ENCODE measurements around the gene PRX. TPM values are rescaled to one million over a fixed set of nuclear protein-coding genes. Genes with fewer than 3 reads are reported as not detected.

PRX gene
- total RNA-seq, 1 experiment from 2014 or later, result 4.8 TPM

GRCh38 chr19:40358773-40359172 is 54.4 kb downstream of the PRX start:
- Histone ChIP-seq H3K4me2 (ENCODE audit: low read length) (no peak overlapping the region), H3K4me1 (ENCODE audit: control insufficient read depth in 1 of 2, insufficient read depth in 2 of 2, low read length in 2 of 2) (no peaks in the 10 kb centered on the region), H3K9ac (ENCODE audit: low read length) (no peak overlapping the region), H3K9me2 (ENCODE audit: insufficient read depth) (no peaks in the 10 kb centered on the region), H3K4me3 (replicated peaks in 1 of 2; ENCODE audit: low read depth in 1 of 2, low read length in 2 of 2) (no peak overlapping the region), H3K27me3 (ENCODE audit: insufficient read depth, low read length) (no peaks in the 10 kb centered on the region), H4K20me1 (ENCODE audit: insufficient read depth) (no peaks in the 10 kb centered on the region), H3K27ac (ENCODE audit: low read depth, low read length) (no peak overlapping the region), H2AFZ (ENCODE audit: low read depth, low read length, poor library complexity, severe bottlenecking) (no peak overlapping the region), H3K9me3 (ENCODE audit: control insufficient read depth in 1 of 2, insufficient read depth in 1 of 2, low read depth in 1 of 2, low read length in 2 of 2) (no peaks in the 10 kb centered on the region), H3K79me2 (ENCODE audit: insufficient read depth, low read length) (no peaks in the 10 kb centered on the region; the same call in none of the 2 replicates), H3K36me3 (ENCODE audit: control insufficient read depth in 1 of 2, insufficient read depth in 2 of 2, low read length in 2 of 2) (no peaks in the 10 kb centered on the region)
- CTCF ChIA-PET, result no interaction called here
- no peak for TF ChIP-seq ZNF274 (IDR thresholded peaks at IDR 0.05; ENCODE audit: low read depth, low read length)
- no peak for TF ChIP-seq POLR2AphosphoS5 (IDR thresholded peaks at IDR 0.05; ENCODE audit: low read depth, low read length)
- TF ChIP-seq EGR1 (IDR thresholded peaks at IDR 0.05; ENCODE audit: low read depth), result no peak
- no peak for TF ChIP-seq SIN3A (IDR thresholded peaks at IDR 0.05; ENCODE audit: low read depth)
- TF ChIP-seq TCF7L2 (IDR thresholded peaks at IDR 0.05; ENCODE audit: borderline replicate concordance, extremely low read depth, insufficient read depth, insufficient read length), result no peak
- TF ChIP-seq SP1 (IDR thresholded peaks at IDR 0.05; ENCODE audit: low read depth), result no peak
- POLR2A ChIA-PET, result no interaction called here
- no TSS peak for BruUV-seq (replicated peaks)
- ATAC-seq (no peak), DNase-seq (ENCODE audit: low read depth, low spot score) (no peak)
- RAD21 ChIA-PET (ENCODE audit: low non-redundant PET in 1 of 2, low total read pairs in 2 of 2, uncharacterized antibody in 2 of 2, unreplicated experiment in 2 of 2), result no interaction called here
- intact Hi-C loops (cut with micrococcal nuclease), result no loop called here

GRCh38 chr19:40357640-40358039 is 55.5 kb downstream of the PRX start:
- Histone ChIP-seq H4K20me1 (ENCODE audit: insufficient read depth) (no peaks in the 10 kb centered on the region), H3K4me2 (ENCODE audit: low read length) (no peak overlapping the region), H3K36me3 (ENCODE audit: control insufficient read depth in 1 of 2, insufficient read depth in 2 of 2, low read length in 2 of 2) (no peaks in the 10 kb centered on the region), H3K4me1 (ENCODE audit: control insufficient read depth in 1 of 2, insufficient read depth in 2 of 2, low read length in 2 of 2) (no peaks in the 10 kb centered on the region), H2AFZ (ENCODE audit: low read depth, low read length, poor library complexity, severe bottlenecking) (no peak overlapping the region), H3K79me2 (ENCODE audit: insufficient read depth, low read length) (no peaks in the 10 kb centered on the region; the same call in none of the 2 replicates), H3K4me3 (replicated peaks in 1 of 2; ENCODE audit: low read depth in 1 of 2, low read length in 2 of 2) (no peak overlapping the region), H3K9me3 (ENCODE audit: control insufficient read depth in 1 of 2, insufficient read depth in 1 of 2, low read depth in 1 of 2, low read length in 2 of 2) (no peaks in the 10 kb centered on the region), H3K9me2 (ENCODE audit: insufficient read depth) (no peaks in the 10 kb centered on the region), H3K27ac (ENCODE audit: low read depth, low read length) (no peak overlapping the region), H3K27me3 (ENCODE audit: insufficient read depth, low read length) (no peaks in the 10 kb centered on the region), H3K9ac (ENCODE audit: low read length) (no peak overlapping the region)
- DNase-seq (ENCODE audit: low read depth, low spot score) (no peak), ATAC-seq (no peak)
- TF ChIP-seq ATF3 (IDR thresholded peaks at IDR 0.05) (no peak), SIN3A (IDR thresholded peaks at IDR 0.05; ENCODE audit: low read depth) (no peak), EZH2phosphoT487 (IDR thresholded peaks at IDR 0.05; ENCODE audit: borderline replicate concordance) (no peak), CBX3 (IDR thresholded peaks at IDR 0.05; ENCODE audit: low read depth) (no peak)
- RAD21 ChIA-PET (ENCODE audit: low non-redundant PET in 1 of 2, low total read pairs in 2 of 2, uncharacterized antibody in 2 of 2, unreplicated experiment in 2 of 2), result no interaction called here
- POLR2A ChIA-PET, result no interaction called here
- intact Hi-C loops (cut with micrococcal nuclease), result no loop called here
- BruUV-seq (replicated peaks), result no TSS peak
- CTCF ChIA-PET, result no interaction called here
